Mucosa of descending colon (tissue), 3 donors: ENCODE results near the gene NUP98. TPM values are rescaled to one million over a fixed set of nuclear protein-coding genes. Genes with fewer than 3 reads are reported as not detected.

ENCODE experiments used
- ATAC-seq: fragments of 200-7000 bp; cut with Tn5 transposase; one replicate; pipeline ENCODE4 v1.9.1; 2020; ENCODE audit warnings: mild to moderate bottlenecking, moderate library complexity
- DNase-seq, 3 donors: peaks; one replicate each; pipeline ENCODE4 v3.0.0-alpha.2; 2020
- H3K36me3 ChIP-seq: fragments of 200-600 bp; one replicate; pipeline ENCODE4 v1.8.0; 2021; ENCODE audit warnings: low read depth, mild to moderate bottlenecking
- H3K4me1 ChIP-seq: fragments of 200-600 bp; one replicate; pipeline ENCODE4 v1.8.0; 2021; ENCODE audit warnings: low read depth, mild to moderate bottlenecking
- H3K4me3 ChIP-seq: fragments of 200-600 bp; one replicate; pipeline ENCODE4 v1.8.0; 2021; ENCODE audit warnings: mild to moderate bottlenecking
- H3K9me3 ChIP-seq: fragments of 200-600 bp; one replicate; pipeline ENCODE4 v1.8.0; 2021; ENCODE audit warnings: mild to moderate bottlenecking
- intact Hi-C, 2 donors: fragments of 100-400 bp; cut with DNase I in 1 of 2; cut with micrococcal nuclease in 1 of 2; formaldehyde crosslinking; loops; one replicate each; pipeline versions ENCODE4 v1.11.0 to v1.11.1; 2022; cut with DNase I, micrococcal nuclease
- total RNA-seq, 3 donors: library from RNA; stranded (reverse); fragmentation: NEBNext Ultra II Directional in 2 of 3; extraction: Animal tissue kit (Norgen Biotek cat#: 25700) in 2 of 3; gene quantifications; one replicate each; pipeline versions ENCODE4 v1.2.1 to v1.2.4, GENCODE V29; 2021 to 2023
- TF ChIP-seq, protein P1 (sequence below): fragments of 200-600 bp; IDR thresholded peaks from one replicate; pipeline ENCODE4 v1.8.0; 2022; ENCODE audit warnings: antibody characterized with exemption, mild to moderate bottlenecking
- donor health status: DM: no; HTN: no; CAD: no; lungs with moderate emphysema.
- donor health status: DM: no; HTN: no; CAD: no.
- donor health status: DM: no; HTN: yes; CAD: no.

Gene NUP98
- total RNA-seq, 3 donors from 2014 or later = 53.7 to 69.7 (median 60.6) TPM

DNA sequence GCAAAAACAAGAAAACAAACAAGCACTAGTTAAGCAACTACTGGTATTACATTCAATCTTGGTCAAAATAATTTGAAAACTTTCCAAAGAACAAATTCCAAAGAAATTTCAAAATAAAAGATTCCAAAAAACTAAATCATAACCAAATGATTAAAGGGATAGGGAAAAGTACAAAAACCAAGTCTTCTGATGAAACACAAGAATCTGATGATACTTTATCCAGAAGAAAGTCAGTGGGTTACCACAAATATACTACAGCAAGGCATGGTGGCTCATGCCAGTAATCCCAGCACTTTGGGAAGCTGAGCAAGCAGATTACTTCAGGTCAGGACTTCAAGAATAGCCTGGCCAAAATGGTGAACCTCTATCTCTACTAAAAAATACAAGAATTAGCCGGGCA, 59.1 kb downstream of the NUP98 start:
- no peak for DNase-seq
- no peaks in the 10 kb centered on the region for H3K4me1 ChIP-seq
- no peak for ATAC-seq
- H3K9me3 ChIP-seq = no peaks in the 10 kb centered on the region
- H3K4me3 ChIP-seq = no peak overlapping the region
- TF ChIP-seq, protein P1, sequence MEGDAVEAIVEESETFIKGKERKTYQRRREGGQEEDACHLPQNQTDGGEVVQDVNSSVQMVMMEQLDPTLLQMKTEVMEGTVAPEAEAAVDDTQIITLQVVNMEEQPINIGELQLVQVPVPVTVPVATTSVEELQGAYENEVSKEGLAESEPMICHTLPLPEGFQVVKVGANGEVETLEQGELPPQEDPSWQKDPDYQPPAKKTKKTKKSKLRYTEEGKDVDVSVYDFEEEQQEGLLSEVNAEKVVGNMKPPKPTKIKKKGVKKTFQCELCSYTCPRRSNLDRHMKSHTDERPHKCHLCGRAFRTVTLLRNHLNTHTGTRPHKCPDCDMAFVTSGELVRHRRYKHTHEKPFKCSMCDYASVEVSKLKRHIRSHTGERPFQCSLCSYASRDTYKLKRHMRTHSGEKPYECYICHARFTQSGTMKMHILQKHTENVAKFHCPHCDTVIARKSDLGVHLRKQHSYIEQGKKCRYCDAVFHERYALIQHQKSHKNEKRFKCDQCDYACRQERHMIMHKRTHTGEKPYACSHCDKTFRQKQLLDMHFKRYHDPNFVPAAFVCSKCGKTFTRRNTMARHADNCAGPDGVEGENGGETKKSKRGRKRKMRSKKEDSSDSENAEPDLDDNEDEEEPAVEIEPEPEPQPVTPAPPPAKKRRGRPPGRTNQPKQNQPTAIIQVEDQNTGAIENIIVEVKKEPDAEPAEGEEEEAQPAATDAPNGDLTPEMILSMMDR = no peak
- intact Hi-C loops = no loop called here
- H3K36me3 ChIP-seq = peaks cover 3% of the 10 kb centered on the region

DNA sequence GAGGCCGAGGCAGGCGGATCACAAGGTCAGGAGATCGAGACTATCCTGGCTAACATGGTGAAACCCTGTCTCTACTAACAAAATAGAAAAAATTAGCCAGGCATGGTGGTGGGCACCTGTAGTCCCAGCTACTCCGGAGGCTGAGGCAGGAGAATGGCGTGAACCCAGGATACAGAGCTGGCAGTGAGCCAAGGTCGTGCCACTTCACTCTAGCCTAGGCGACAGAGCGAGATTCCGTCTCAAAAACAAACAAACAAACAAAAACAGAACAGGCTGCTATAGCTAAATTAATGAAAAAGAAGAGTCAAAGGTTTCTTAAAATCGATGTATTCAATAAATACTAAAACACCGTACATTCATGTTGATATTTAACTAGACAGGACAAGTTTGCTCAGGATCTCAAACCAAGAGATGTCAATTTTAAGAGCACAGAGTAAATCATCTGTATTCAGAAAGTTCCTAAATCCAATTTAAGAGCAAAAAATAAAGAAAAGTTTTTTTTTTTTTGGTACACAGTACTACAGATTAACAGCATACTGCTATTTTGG, 59.9 kb downstream of the NUP98 start:
- H3K9me3 ChIP-seq = no peaks in the 10 kb centered on the region
- H3K4me1 ChIP-seq = no peaks in the 10 kb centered on the region
- peaks cover 3% of the 10 kb centered on the region for H3K36me3 ChIP-seq
- intact Hi-C loops = no loop called here
- ATAC-seq (no peak), DNase-seq (no peak)
- TF ChIP-seq, protein P1 = no peak
- no peak overlapping the region for H3K4me3 ChIP-seq

- no peak for DNase-seq
- Histone ChIP-seq H3K4me1 (no peaks in the 10 kb centered on the region), H3K4me3 (no peak overlapping the region), H3K36me3 (no peaks in the 10 kb centered on the region), H3K9me3 (no peaks in the 10 kb centered on the region)
- TF ChIP-seq, protein P1 = no peak
- intact Hi-C loops = no loop called here
- ATAC-seq = no peak
Measured at GRCh38 chr11:3736816-3737215, 60.5 kb downstream of the NUP98 start.

DNA sequence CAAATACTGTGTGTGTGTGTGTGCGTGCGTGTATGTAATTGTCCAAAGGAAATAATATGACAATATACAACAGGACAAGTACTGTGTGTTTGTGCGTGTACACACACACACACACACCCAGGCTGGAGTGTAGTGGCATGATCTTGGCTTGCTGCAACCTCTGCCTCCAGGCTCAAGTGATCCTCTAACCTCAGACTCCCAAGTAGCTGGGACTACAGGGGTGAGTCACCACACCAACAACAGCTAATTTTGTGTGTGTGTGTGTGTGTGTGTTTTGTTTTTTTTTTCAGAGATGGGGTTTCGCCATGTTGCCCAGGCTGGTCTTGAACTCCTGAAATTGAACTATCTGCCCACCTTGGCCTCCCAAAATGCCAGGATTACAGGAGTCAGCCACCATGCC, 61.5 kb downstream of the NUP98 start:
- Histone ChIP-seq H3K4me1 (no peaks in the 10 kb centered on the region), H3K36me3 (no peaks in the 10 kb centered on the region), H3K9me3 (no peaks in the 10 kb centered on the region), H3K4me3 (no peak overlapping the region)
- TF ChIP-seq, protein P1 = no peak
- intact Hi-C loops = no loop called here
- ATAC-seq (no peak), DNase-seq (no peak)

DNA sequence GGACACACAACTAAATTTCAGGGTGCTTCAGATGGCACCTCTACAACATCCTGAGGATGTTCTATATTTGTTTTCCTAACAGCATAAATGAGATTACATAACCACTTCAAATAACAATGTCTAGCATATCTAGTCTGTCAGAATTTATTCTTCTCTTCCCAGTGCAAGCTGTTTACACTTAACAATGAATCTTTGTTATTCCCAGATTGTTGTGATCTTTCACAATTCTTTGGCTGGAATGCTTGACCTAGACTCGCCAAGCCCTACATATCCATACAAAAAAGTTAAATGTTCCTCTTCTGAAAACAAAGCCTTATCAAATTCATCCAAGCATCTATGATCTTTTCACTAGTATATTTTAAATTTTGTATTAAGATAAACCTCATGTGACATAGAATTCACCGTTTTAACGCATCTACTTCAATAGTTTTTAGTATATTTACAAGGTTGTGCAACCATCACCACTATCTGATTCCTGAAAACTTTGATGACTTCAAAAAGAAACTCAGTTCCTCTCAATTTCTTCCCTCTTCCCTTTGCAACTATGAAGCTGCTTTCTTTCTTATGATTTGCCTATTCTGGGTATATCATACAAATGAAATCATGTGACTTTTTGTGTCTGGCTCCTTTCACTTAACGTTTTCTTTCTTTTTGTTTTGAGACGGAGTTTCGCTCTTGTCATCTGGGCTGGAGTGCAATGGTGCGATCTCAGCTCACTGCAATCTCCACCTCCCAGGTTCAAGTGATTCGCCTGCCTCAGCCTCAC, 64.5 kb downstream of the NUP98 start:
- Histone ChIP-seq H3K36me3 (no peaks in the 10 kb centered on the region), H3K9me3 (no peaks in the 10 kb centered on the region), H3K4me3 (no peak overlapping the region), H3K4me1 (no peaks in the 10 kb centered on the region)
- DNase-seq = no peak
- no peak for ATAC-seq
- intact Hi-C loops = no loop called here
- TF ChIP-seq, protein P1 = no peak
